Stimulated activated CD4-positive, alpha-beta T cell treated with anti-CD3 and anti-CD28 coated beads, Interleukin-1b, Interleukin-23, amount 100 ng/mL, for 4 hours (primary cell): ENCODE data around the gene AP1M1.
"Not testable (repeated sequence)": the region's sequence is repeated elsewhere in the genome, so short reads cannot be mapped to it uniquely, and the experiment has no call there.

Experiments
- DNase-seq, 2 donors: peaks; one replicate each; pipeline ENCODE4 v3.0.0-alpha.2; 2020; ENCODE audit warnings: low read depth in 2 of 2

AP1M1 gene

DNA sequence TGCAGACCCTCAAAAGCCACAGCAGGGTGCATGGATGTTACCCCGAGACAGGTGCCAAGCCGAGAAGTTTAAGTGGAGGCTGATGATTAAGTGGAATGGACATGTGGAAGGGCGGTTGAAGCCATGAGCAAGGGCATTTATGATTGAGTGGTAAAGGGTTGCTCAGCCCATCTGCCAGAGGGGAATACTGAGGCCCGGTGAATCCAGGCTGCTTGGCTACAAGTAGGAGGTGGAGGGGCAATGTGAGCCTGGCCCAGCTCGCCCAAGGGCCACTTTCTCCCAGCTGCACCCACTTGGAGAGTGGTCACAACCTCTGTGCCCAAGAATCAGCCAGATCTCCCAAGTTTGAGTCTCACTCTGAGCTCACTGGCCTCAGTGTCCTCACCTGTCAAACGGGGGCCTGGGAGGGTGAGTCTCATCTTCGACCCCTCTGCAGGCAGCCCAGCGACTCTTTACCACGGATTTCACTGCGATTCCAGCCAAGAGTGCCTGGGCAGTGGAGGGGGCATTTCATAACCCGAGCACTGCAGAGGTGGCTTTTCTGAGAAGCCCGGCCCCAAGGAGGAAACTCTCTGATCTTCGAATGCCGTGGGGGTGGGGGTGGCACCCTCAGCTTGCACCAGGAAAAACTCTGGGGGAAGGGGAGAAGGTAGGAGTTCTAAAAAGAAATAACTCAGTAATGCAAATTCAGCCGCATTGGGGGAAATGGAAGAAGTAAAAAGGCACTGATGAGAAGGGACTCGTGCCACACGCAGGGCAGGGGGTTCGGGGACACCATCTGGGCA is 64.1 kb downstream of the AP1M1 start:
- no peak for DNase-seq

- DNase-seq = no peak
Observed at GRCh38 chr19:16262618-16263017, 64.9 kb downstream of the AP1M1 start.

DNA sequence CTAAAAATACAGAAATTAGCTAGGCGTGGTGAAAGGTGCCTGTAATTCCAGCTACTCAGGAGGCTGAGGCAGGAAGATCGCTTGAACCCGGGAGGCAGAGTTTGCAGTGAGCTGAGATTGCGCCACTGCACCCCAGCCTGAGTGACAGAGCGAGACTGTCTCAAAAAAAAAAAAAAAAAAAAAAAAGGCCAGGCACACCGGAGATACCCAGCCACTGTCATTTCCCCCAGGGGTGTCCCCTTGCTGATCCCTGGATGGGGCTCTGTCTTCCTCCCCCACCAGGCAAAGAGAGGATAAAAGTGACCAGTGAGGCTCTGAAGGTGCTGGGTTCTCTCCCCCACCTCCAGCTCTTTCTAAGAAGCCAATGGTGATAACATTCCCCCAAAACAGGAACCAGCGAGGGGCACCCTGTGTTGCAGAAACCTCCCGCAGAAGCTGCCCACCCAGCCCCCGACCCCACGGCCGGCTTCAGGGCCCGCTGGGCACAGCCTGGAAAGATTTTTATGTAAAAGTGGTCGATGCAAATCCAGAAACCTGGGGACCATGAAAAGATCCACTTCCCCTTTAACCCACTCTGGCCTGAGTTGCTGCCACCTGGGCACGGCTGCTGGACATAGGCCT is 65.5 kb downstream of the AP1M1 start:
- DNase-seq = no peak

GRCh38 chr19:16265205-16265604 is 67.5 kb downstream of the AP1M1 start:
- DNase-seq = no peak

GRCh38 chr19:16265890-16266585 is 68.3 kb downstream of the AP1M1 start:
- no peak for DNase-seq

DNA sequence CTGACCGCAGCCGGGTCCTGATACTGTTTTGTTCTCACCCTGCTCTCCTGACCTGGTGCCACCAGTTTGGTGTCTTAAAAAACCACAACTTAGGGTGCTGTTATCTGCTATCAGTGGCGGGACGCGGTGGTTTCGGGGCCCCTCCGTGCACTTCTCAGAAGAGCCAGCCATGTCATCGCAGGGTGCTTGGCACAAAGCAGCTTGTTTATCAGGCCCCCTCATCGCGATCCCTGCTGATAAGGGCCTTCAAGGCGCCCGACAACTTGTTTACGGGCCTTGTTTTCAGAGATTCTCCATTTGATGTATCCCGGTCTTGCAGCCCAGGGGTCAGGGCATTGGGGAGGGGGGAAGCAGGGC is 68.9 kb downstream of the AP1M1 start:
- peak in 1 of 2 donors; percentile 9 for DNase-seq

- DNase-seq = peak; percentile 36 to 51
Observed at GRCh38 chr19:16268676-16269319, 71.1 kb downstream of the AP1M1 start.

- no peak for DNase-seq
Observed at GRCh38 chr19:16272945-16273344, 75.2 kb downstream of the AP1M1 start.

- no peak for DNase-seq
Observed at GRCh38 chr19:16274447-16274846, 76.7 kb downstream of the AP1M1 start.

GRCh38 chr19:16280306-16280705 is 82.6 kb downstream of the AP1M1 start:
- no peak for DNase-seq

DNA sequence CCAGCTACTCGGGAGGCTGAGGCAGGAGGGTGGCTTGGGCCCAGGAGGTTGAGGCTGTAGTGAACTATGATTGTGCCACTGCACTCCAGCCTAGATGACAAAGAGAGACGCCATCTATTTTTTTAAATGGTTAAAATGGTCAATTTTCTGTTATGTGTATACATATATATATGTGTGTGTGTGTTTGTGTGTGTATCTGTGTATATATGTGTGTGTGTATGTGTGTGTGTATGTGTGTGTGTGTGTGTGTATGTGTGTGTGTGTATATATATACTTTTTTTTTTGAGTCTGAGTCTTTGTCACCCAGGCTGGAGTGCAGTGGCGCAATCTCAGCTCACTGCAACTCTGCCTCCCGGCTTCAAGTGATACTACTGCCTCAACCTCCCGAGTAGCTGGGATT is 84.0 kb downstream of the AP1M1 start:
- no peak for DNase-seq

- peak; percentile 50 to 66 for DNase-seq
Observed at GRCh38 chr19:16283210-16284061, 85.7 kb downstream of the AP1M1 start.

DNA sequence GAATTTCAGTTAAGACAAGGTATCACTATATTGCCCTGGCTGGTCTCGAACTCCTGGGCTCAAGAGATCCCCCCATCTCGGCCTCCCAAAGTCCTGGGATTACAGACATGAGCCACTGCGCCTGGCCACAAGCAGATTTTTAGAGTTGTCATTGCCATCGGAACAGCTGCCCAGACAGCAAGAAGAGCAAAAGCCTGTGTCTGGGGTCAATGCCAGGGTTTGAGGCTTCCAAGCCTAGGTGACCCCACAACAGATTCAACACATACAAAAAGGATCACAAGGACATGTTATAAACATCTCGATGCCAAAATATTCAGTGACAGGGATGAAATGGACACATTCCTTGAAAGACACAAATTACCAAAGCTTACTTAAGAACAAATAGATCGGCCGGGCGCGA is 86.8 kb downstream of the AP1M1 start:
- no peak for DNase-seq

GRCh38 chr19:16285079-16285478 is 87.4 kb downstream of the AP1M1 start:
- not testable (repeated sequence) for DNase-seq

DNA sequence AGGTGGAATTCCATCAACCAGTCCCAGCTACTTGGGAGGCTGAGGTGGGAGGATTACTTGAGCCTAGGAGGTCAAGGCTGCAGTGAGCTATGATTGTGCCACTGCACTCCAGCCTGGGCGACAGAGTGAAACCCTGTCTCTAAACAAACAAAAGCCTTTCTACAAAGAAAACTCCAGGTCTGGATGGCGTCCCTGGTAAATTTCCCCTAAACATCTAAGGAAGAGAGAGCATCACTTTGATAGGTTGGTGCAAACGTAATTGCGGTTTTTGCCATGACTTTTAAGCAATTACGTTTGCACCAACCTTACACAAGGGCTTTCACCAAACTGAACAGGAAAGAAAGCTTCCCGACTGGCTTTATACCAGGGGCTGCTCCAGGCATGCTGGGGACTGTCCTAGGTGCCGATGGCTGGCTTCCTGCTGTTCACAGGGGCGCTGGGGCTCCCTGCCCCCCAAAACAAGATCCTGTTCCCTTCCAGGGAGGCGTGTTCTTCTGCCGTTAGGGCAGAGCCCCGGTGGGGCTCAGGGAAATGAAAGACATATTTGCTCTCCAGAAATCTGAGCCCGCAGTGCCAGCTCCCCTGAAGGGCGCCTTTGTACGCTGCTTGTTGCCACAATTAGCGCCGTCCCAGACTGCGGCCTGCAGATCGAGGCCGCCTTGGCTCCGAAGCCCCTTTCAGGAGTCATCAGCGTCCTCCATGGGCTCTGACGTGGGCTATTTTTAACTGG is 88.2 kb downstream of the AP1M1 start:
- no peak for DNase-seq

- no peak for DNase-seq
Observed at GRCh38 chr19:16288544-16288943, 90.8 kb downstream of the AP1M1 start.

GRCh38 chr19:16289594-16289993 is 91.9 kb downstream of the AP1M1 start:
- no peak for DNase-seq

- no peak for DNase-seq
Observed at GRCh38 chr19:16290692-16291091, 93.0 kb downstream of the AP1M1 start.

GRCh38 chr19:16293118-16294091 is 95.7 kb downstream of the AP1M1 start:
- no peak for DNase-seq

DNA sequence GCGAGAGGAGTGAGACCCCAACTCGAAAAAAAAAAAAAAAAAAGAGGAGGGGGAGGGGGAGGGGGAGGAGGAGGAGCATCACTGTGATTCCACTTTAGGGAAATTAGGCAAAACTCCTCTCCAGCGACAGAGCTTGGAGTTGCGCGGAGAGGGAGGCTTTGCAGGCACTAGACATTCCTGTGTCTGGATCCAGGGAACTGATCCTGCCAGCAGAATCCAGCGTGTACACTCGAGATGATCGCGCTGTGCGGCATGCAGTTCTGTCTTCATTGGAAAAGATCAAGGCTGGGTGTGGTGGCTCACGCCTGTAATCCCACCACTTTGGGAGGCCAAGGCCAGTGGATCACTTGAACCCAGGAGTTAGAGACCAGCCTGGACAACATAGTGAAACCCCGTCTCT is 97.3 kb downstream of the AP1M1 start:
- DNase-seq = no peak
